HFFc6 (cell line): ENCODE measurements around the gene KCNIP1. TPM values are rescaled to one million over a fixed set of nuclear protein-coding genes. Genes with fewer than 3 reads are reported as not detected.

ENCODE experiments used
- DNase-seq: peaks from one replicate; pipeline ENCODE4 v3.0.0-alpha.2; 2018
- H3K27ac Mint-ChIP-seq: 2 replicates; pipeline ENCODE4 v1.8.0; 2020; ENCODE audit warnings: mild to moderate bottlenecking, mixed read lengths
- H3K27me3 Mint-ChIP-seq: 2 replicates; pipeline ENCODE4 v1.8.0; 2021; ENCODE audit warnings: mild to moderate bottlenecking, moderate library complexity, mixed read lengths; ENCODE audit not compliant: insufficient read depth
- H3K36me3 Mint-ChIP-seq: 2 replicates; pipeline ENCODE4 v1.8.0; 2021; ENCODE audit warnings: low read depth, mixed read lengths
- H3K4me1 Mint-ChIP-seq: 2 replicates; pipeline ENCODE4 v1.8.0; 2020; ENCODE audit warnings: low read depth, mixed read lengths
- H3K4me3 Mint-ChIP-seq: 2 replicates; pipeline ENCODE4 v1.8.0; 2020; ENCODE audit warnings: mild to moderate bottlenecking, moderate library complexity, mixed read lengths
- H3K9me3 Mint-ChIP-seq: 2 replicates; pipeline ENCODE4 v1.8.0; 2020; ENCODE audit warnings: mild to moderate bottlenecking, mixed read lengths
- total RNA-seq, 6 experiments: library from RNA; stranded (reverse); fragmentation: NEBNext Ultra II Directional; extraction: Animal tissue kit (Norgen Biotek cat#: 25700); gene quantifications; 2 replicates in 1 of 6; 3 replicates in 5 of 6; pipeline ENCODE4 v1.2.3, GENCODE V29; 2021
- TF ChIP-seq, protein P1 (sequence below): fragments of 200-600 bp; sonication (generic); IDR thresholded peaks from 2 replicates; pipeline ENCODE4 v1.5.0; 2021; ENCODE audit warnings: antibody characterized with exemption, mild to moderate bottlenecking

Gene KCNIP1
- total RNA-seq, 6 experiments from 2014 or later, result not detected

DNA sequence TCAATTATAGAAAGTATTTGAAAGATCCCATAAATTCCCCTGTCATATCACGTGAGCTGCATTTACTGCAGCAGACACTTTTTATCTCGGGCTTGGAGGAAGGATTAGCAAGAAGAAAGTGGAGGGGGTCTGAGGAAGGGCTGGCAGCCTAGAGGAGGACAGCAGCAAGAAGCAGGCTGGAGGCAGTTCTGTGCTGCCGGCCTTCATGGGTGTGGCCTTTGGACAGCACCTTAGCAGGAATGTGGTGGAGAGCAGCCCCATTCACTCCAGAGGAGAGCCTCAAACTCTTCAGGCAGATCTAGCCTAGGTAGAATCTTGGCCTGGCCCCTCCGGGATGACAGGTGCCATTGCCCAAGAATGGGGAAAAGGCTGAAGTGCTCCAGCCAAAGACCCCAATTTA is 189.9 kb downstream of the KCNIP1 start:
- peaks cover 11% of the 10 kb centered on the region for H3K27me3 Mint-ChIP-seq
- no peak overlapping the region for H3K27ac Mint-ChIP-seq
- TF ChIP-seq, protein P1, sequence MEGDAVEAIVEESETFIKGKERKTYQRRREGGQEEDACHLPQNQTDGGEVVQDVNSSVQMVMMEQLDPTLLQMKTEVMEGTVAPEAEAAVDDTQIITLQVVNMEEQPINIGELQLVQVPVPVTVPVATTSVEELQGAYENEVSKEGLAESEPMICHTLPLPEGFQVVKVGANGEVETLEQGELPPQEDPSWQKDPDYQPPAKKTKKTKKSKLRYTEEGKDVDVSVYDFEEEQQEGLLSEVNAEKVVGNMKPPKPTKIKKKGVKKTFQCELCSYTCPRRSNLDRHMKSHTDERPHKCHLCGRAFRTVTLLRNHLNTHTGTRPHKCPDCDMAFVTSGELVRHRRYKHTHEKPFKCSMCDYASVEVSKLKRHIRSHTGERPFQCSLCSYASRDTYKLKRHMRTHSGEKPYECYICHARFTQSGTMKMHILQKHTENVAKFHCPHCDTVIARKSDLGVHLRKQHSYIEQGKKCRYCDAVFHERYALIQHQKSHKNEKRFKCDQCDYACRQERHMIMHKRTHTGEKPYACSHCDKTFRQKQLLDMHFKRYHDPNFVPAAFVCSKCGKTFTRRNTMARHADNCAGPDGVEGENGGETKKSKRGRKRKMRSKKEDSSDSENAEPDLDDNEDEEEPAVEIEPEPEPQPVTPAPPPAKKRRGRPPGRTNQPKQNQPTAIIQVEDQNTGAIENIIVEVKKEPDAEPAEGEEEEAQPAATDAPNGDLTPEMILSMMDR, result no peak

DNA sequence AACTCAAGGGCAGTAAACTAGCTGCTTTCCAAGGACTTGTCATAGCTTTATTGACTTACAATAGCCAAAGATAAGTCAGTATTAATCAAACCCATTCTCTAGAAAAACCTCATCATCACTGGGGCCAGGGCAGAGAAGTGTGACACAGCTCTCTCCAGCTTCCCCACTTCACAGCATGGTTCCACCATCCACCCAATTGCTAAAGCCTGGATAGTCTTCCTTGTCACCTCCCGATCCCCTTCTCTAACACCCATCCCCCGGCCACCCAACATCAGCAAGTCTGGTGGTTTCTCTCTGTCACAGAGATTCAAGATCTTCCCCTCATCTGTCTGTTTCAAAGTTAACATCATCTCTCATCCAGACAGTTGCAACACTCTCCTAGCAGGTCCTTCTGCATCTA is 191.1 kb downstream of the KCNIP1 start:
- Mint-ChIP-seq H3K4me1 (no peaks in the 10 kb centered on the region), H3K4me3 (no peak overlapping the region), H3K27me3 (peaks cover 10% of the 10 kb centered on the region), H3K36me3 (no peaks in the 10 kb centered on the region), H3K27ac (no peak overlapping the region), H3K9me3 (no peaks in the 10 kb centered on the region)
- TF ChIP-seq, protein P1, result no peak
- no peak for DNase-seq

More for the DNA sequence above, 189.9 kb downstream of the KCNIP1 start:
- Mint-ChIP-seq H3K36me3 (no peaks in the 10 kb centered on the region), H3K4me3 (no peak overlapping the region), H3K9me3 (no peaks in the 10 kb centered on the region), H3K4me1 (no peaks in the 10 kb centered on the region)
- DNase-seq, result no peak

DNA sequence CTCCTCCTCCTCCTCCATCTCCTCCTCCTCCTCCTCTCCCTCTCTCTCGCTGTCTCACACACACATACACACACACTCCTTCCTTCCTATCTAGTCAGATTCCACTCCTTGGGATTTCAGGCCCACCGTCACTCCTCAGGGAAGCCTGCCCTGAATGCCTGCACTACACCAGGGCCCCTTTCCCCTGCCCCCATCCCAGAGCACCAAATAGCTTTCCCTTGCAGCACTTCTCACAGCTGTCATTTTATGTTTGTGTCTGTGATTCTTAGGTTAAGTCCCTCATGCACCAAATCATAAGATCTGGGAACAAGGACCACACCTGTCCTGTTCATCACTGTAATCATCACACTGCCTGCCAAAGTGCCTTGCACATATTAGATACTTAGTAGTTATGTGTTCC is 193.2 kb downstream of the KCNIP1 start:
- H3K36me3 Mint-ChIP-seq, result no peaks in the 10 kb centered on the region
- H3K4me3 Mint-ChIP-seq, result no peak overlapping the region
- TF ChIP-seq, protein P1, result no peak
- no peak overlapping the region for H3K27ac Mint-ChIP-seq
- DNase-seq, result no peak
- no peaks in the 10 kb centered on the region for H3K4me1 Mint-ChIP-seq
- H3K9me3 Mint-ChIP-seq, result no peaks in the 10 kb centered on the region
- H3K27me3 Mint-ChIP-seq, result peaks cover 9% of the 10 kb centered on the region

DNA sequence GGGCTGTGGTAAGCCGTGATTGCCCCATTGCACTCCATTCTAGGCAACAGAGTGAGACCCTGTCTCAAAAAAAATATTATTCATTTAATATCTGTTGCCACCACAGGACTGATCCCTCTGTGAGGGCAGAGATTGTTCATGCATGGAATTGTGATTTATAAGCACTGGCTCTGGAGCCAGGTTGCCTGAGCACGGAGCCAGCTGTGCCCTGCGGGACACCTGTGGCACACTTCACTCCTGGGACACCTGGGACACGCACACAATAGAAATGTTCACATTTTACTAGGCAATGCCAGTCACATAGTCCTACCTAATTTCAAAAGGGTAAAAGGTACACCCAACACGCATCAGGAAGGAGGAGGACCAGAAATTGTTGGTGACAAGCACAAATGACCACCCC is 196.7 kb downstream of the KCNIP1 start:
- H3K27me3 Mint-ChIP-seq, result peaks cover 11% of the 10 kb centered on the region
- H3K4me1 Mint-ChIP-seq, result no peaks in the 10 kb centered on the region
- DNase-seq, result no peak
- TF ChIP-seq, protein P1, result no peak
- no peaks in the 10 kb centered on the region for H3K36me3 Mint-ChIP-seq
- no peaks in the 10 kb centered on the region for H3K9me3 Mint-ChIP-seq
- no peak overlapping the region for H3K27ac Mint-ChIP-seq
- H3K4me3 Mint-ChIP-seq, result no peak overlapping the region

DNA sequence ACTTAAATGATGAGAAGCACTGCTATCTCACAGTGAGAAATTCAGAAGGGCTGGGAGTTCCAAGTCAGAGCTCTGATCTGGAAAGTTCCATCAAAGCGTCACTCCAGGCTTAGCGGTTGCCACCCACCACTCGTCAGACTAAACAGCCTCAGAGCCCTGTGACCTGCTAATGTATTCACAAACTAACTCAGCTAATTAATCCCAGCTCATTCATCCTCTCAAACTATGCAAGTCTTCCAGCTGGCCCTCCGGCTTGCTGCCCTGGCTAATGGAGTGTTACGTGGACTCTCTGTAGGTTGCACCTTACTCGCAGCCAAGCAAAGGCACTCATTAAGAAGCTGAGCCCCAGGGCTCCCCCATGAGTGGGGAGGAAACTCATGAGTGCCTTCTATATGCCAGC is 197.5 kb downstream of the KCNIP1 start:
- H3K4me1 Mint-ChIP-seq, result no peaks in the 10 kb centered on the region
- H3K36me3 Mint-ChIP-seq, result no peaks in the 10 kb centered on the region
- H3K9me3 Mint-ChIP-seq, result no peaks in the 10 kb centered on the region
- H3K27ac Mint-ChIP-seq, result no peak overlapping the region
- H3K27me3 Mint-ChIP-seq, result peaks cover 12% of the 10 kb centered on the region
- DNase-seq, result no peak
- no peak overlapping the region for H3K4me3 Mint-ChIP-seq
- TF ChIP-seq, protein P1, result no peak
